Measurements from ENCODE around the gene FAF2. TPM values are rescaled to one million over a fixed set of nuclear protein-coding genes. Genes with fewer than 3 reads are reported as not detected.
"Not testable (repeated sequence)": the region's sequence is repeated elsewhere in the genome, so short reads cannot be mapped to it uniquely, and the experiment has no call there.

Gene FAF2
- total and polyA plus RNA-seq, 4 donors: 5.0 to 31.4 (median 18.9) TPM

- Histone ChIP-seq H3K9me3 (ENCODE audit: control insufficient read depth, low read length) (no peaks in the 10 kb centered on the region), H3K27ac (ENCODE audit: low read depth in 1 of 2, low read length in 2 of 2) (no peak overlapping the region), H3K4me1 (ENCODE audit: control insufficient read depth in 1 of 2, insufficient read depth in 2 of 2, low read length in 2 of 2) (no peaks in the 10 kb centered on the region), H3K36me3 (ENCODE audit: control insufficient read depth in 1 of 2, insufficient read depth in 2 of 2, low read length in 1 of 2) (peaks cover 1 to 3% of the 10 kb centered on the region in 2 donors), H3K27me3 (ENCODE audit: control insufficient read depth in 1 of 2, insufficient read depth in 2 of 2, low read length in 1 of 2) (no peaks in the 10 kb centered on the region), H3K4me3 (ENCODE audit: low read length in 2 of 2) (no peak overlapping the region)
- DNase-seq (no peak), ATAC-seq (ENCODE audit: low FRiP score) (no peak)
- WGBS, 2 donors: 69 to 78% methylated on average over 2 of the region's 2 CpGs
- intact Hi-C loops (cut with DNase I): no loop called here
Measured at GRCh38 chr5:176485176-176485575, 37.0 kb downstream of the FAF2 start.

DNA sequence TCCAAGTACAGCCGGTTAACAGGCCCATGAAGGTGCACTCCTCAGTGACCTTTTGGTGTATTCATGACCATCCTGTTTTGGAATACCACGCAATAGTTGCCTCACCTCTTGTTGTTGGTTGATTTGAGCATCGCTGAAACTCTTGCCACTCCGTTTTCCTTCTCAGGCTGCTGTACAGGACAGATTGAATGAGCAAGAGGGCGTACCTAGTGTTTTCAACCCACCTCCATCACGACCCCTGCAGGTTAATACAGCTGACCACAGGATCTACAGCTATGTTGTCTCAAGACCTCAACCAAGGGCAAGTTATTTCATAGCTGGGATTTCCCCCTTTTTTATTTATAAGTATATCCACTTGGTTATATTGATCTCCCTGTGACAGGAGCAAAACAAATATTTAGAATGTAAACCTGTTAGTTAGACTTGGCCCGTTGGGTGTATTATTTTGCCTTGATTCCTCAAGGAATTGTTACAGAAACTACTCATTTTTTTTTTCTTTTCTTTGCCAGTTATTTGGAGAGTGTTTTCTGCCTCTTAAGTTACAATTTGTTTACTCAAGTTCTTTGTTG is 38.1 kb downstream of the FAF2 start:
- Histone ChIP-seq H3K4me1 (ENCODE audit: control insufficient read depth in 1 of 2, insufficient read depth in 2 of 2, low read length in 2 of 2) (no peaks in the 10 kb centered on the region), H3K27me3 (ENCODE audit: control insufficient read depth in 1 of 2, insufficient read depth in 2 of 2, low read length in 1 of 2) (no peaks in the 10 kb centered on the region), H3K36me3 (ENCODE audit: control insufficient read depth in 1 of 2, insufficient read depth in 2 of 2, low read length in 1 of 2) (peaks cover 1 to 3% of the 10 kb centered on the region in 2 donors), H3K9me3 (ENCODE audit: control insufficient read depth, low read length) (no peaks in the 10 kb centered on the region), H3K27ac (ENCODE audit: low read depth in 1 of 2, low read length in 2 of 2) (no peak overlapping the region), H3K4me3 (ENCODE audit: low read length in 2 of 2) (no peak overlapping the region)
- no peak for ATAC-seq (ENCODE audit: low FRiP score)
- 81 to 84% methylated on average over 7 of the region's 7 CpGs for WGBS, 2 donors
- DNase-seq: no peak
- intact Hi-C loops (cut with DNase I): no loop called here

GRCh38 chr5:176487160-176487559 is 39.0 kb downstream of the FAF2 start:
- H3K27me3 ChIP-seq (ENCODE audit: control insufficient read depth in 1 of 2, insufficient read depth in 2 of 2, low read length in 1 of 2); intact Hi-C loops (cut with DNase I); H3K4me1 ChIP-seq (ENCODE audit: control insufficient read depth in 1 of 2, insufficient read depth in 2 of 2, low read length in 2 of 2); H3K4me3 ChIP-seq (ENCODE audit: low read length in 2 of 2); DNase-seq; H3K27ac ChIP-seq (ENCODE audit: low read depth in 1 of 2, low read length in 2 of 2); H3K9me3 ChIP-seq (ENCODE audit: control insufficient read depth, low read length); ATAC-seq (ENCODE audit: low FRiP score); H3K36me3 ChIP-seq (ENCODE audit: control insufficient read depth in 1 of 2, insufficient read depth in 2 of 2, low read length in 1 of 2): not testable (repeated sequence)
- WGBS, 2 donors: 93 to 97% methylated on average over 4 of the region's 4 CpGs

- intact Hi-C loops (cut with DNase I): no loop called here
- Histone ChIP-seq H3K27me3 (ENCODE audit: control insufficient read depth in 1 of 2, insufficient read depth in 2 of 2, low read length in 1 of 2) (no peaks in the 10 kb centered on the region), H3K4me3 (ENCODE audit: low read length in 2 of 2) (no peak overlapping the region), H3K36me3 (ENCODE audit: control insufficient read depth in 1 of 2, insufficient read depth in 2 of 2, low read length in 1 of 2) (peaks cover 6 to 11% of the 10 kb centered on the region in 2 donors), H3K27ac (ENCODE audit: low read depth in 1 of 2, low read length in 2 of 2) (no peak overlapping the region), H3K9me3 (ENCODE audit: control insufficient read depth, low read length) (no peaks in the 10 kb centered on the region), H3K4me1 (ENCODE audit: control insufficient read depth in 1 of 2, insufficient read depth in 2 of 2, low read length in 2 of 2) (no peaks in the 10 kb centered on the region)
- ATAC-seq (ENCODE audit: low FRiP score) (no peak), DNase-seq (no peak)
- WGBS, 2 donors: 87 to 93% methylated on average over 1 of the region's 1 CpG
Measured at GRCh38 chr5:176489077-176489476, 40.9 kb downstream of the FAF2 start.

- Histone ChIP-seq H3K4me1 (ENCODE audit: control insufficient read depth in 1 of 2, insufficient read depth in 2 of 2, low read length in 2 of 2) (no peaks in the 10 kb centered on the region), H3K9me3 (ENCODE audit: control insufficient read depth, low read length) (no peaks in the 10 kb centered on the region), H3K27ac (ENCODE audit: low read depth in 1 of 2, low read length in 2 of 2) (no peak overlapping the region), H3K27me3 (ENCODE audit: control insufficient read depth in 1 of 2, insufficient read depth in 2 of 2, low read length in 1 of 2) (no peaks in the 10 kb centered on the region), H3K36me3 (ENCODE audit: control insufficient read depth in 1 of 2, insufficient read depth in 2 of 2, low read length in 1 of 2) (peaks cover 6 to 12% of the 10 kb centered on the region in 2 donors), H3K4me3 (ENCODE audit: low read length in 2 of 2) (no peak overlapping the region)
- no peak for DNase-seq
- ATAC-seq (ENCODE audit: low FRiP score): no peak
- intact Hi-C loops (cut with DNase I): no loop called here
- WGBS, 2 donors: 87 to 100% methylated on average over 1 of the region's 1 CpG
Measured at GRCh38 chr5:176490301-176490700, 42.1 kb downstream of the FAF2 start.

- Histone ChIP-seq H3K27ac (ENCODE audit: low read depth in 1 of 2, low read length in 2 of 2) (no peak overlapping the region), H3K4me3 (ENCODE audit: low read length in 2 of 2) (no peak overlapping the region), H3K36me3 (ENCODE audit: control insufficient read depth in 1 of 2, insufficient read depth in 2 of 2, low read length in 1 of 2) (peaks cover 5 to 14% of the 10 kb centered on the region in 2 donors), H3K9me3 (ENCODE audit: control insufficient read depth, low read length) (no peaks in the 10 kb centered on the region), H3K27me3 (ENCODE audit: control insufficient read depth in 1 of 2, insufficient read depth in 2 of 2, low read length in 1 of 2) (no peaks in the 10 kb centered on the region), H3K4me1 (ENCODE audit: control insufficient read depth in 1 of 2, insufficient read depth in 2 of 2, low read length in 2 of 2) (no peaks in the 10 kb centered on the region)
- intact Hi-C loops (cut with DNase I): no loop called here
- WGBS, 2 donors: 54 to 56% methylated on average over 3 of the region's 3 CpGs
- no peak for ATAC-seq (ENCODE audit: low FRiP score)
- no peak for DNase-seq
Measured at GRCh38 chr5:176491101-176491502, 42.9 kb downstream of the FAF2 start.

GRCh38 chr5:176491901-176492300 is 43.7 kb downstream of the FAF2 start:
- H3K36me3 ChIP-seq (ENCODE audit: control insufficient read depth in 1 of 2, insufficient read depth in 2 of 2, low read length in 1 of 2): peaks cover 9 to 15% of the 10 kb centered on the region in 2 donors
- DNase-seq: no peak
- no peak for ATAC-seq (ENCODE audit: low FRiP score)
- intact Hi-C loops (cut with DNase I): no loop called here
- 84 to 89% methylated on average over 8 of the region's 8 CpGs for WGBS, 2 donors
- no peaks in the 10 kb centered on the region for H3K4me1 ChIP-seq (ENCODE audit: control insufficient read depth in 1 of 2, insufficient read depth in 2 of 2, low read length in 2 of 2)
- no peak overlapping the region for H3K4me3 ChIP-seq (ENCODE audit: low read length in 2 of 2)
- H3K9me3 ChIP-seq (ENCODE audit: control insufficient read depth, low read length): no peaks in the 10 kb centered on the region
- no peaks in the 10 kb centered on the region for H3K27me3 ChIP-seq (ENCODE audit: control insufficient read depth in 1 of 2, insufficient read depth in 2 of 2, low read length in 1 of 2)
- no peak overlapping the region for H3K27ac ChIP-seq (ENCODE audit: low read depth in 1 of 2, low read length in 2 of 2)

DNA sequence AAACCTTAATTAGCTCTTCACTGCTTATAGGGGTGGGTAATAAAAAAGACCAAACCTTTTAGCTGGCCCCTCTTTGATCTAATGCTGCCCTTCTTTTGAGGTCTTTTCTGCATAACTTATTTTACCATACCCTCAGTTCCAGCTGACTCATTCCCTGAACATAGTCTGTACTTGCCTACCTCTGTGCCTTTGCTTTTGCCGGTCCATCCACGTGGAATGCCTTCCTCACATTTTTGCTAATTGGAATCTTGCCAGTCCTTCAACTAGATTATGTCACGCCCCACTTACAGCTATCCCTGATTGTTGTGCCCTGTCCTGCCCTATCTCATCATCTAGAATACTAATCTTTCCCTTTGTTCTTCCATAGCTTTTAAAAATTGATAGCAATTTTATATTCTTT is 44.2 kb downstream of the FAF2 start:
- intact Hi-C loops (cut with DNase I): no loop called here
- no peak overlapping the region for H3K4me3 ChIP-seq (ENCODE audit: low read length in 2 of 2)
- no peak for ATAC-seq (ENCODE audit: low FRiP score)
- no peaks in the 10 kb centered on the region for H3K9me3 ChIP-seq (ENCODE audit: control insufficient read depth, low read length)
- no peak for DNase-seq
- H3K27me3 ChIP-seq (ENCODE audit: control insufficient read depth in 1 of 2, insufficient read depth in 2 of 2, low read length in 1 of 2): no peaks in the 10 kb centered on the region
- 35 to 53% methylated on average over 3 of the region's 3 CpGs for WGBS, 2 donors
- peaks cover 9 to 15% of the 10 kb centered on the region in 2 donors for H3K36me3 ChIP-seq (ENCODE audit: control insufficient read depth in 1 of 2, insufficient read depth in 2 of 2, low read length in 1 of 2)
- no peak overlapping the region for H3K27ac ChIP-seq (ENCODE audit: low read depth in 1 of 2, low read length in 2 of 2)
- H3K4me1 ChIP-seq (ENCODE audit: control insufficient read depth in 1 of 2, insufficient read depth in 2 of 2, low read length in 2 of 2): no peaks in the 10 kb centered on the region

DNA sequence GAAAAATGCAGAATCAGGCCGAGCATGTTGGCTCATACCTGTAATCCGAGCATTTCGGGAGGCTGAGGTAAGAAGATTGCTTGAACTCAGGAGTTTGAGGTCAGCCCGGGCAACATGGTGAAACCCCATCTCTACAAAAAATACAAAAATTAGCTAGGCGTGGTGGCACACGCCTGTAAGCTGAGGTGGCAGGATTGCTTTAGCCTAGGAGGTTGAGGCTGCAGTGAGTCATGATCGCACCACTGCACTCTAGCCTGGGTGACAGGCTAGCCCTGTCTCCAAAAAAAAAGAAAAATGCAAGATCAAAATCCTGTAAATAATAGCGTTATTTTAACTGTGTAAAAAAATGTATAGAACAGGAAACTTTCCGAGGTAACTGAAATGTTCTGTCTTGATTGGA is 49.7 kb downstream of the FAF2 start:
- ATAC-seq (ENCODE audit: low FRiP score): no peak

More for the DNA sequence above, 49.7 kb downstream of the FAF2 start:
- Histone ChIP-seq H3K27me3 (ENCODE audit: control insufficient read depth in 1 of 2, insufficient read depth in 2 of 2, low read length in 1 of 2) (no peaks in the 10 kb centered on the region), H3K9me3 (ENCODE audit: control insufficient read depth, low read length) (no peaks in the 10 kb centered on the region), H3K27ac (ENCODE audit: low read depth in 1 of 2, low read length in 2 of 2) (no peak overlapping the region), H3K4me3 (ENCODE audit: low read length in 2 of 2) (no peak overlapping the region), H3K4me1 (ENCODE audit: control insufficient read depth in 1 of 2, insufficient read depth in 2 of 2, low read length in 2 of 2) (no peaks in the 10 kb centered on the region), H3K36me3 (ENCODE audit: control insufficient read depth in 1 of 2, insufficient read depth in 2 of 2, low read length in 1 of 2) (peaks cover 11 to 15% of the 10 kb centered on the region in 2 donors)
- WGBS, 2 donors: 79 to 82% methylated on average over 9 of the region's 9 CpGs
- intact Hi-C loops (cut with DNase I): no loop called here
- no peak for DNase-seq
